ENCODE measurements around the gene HYAL1.

The HYAL1 gene

DNA sequence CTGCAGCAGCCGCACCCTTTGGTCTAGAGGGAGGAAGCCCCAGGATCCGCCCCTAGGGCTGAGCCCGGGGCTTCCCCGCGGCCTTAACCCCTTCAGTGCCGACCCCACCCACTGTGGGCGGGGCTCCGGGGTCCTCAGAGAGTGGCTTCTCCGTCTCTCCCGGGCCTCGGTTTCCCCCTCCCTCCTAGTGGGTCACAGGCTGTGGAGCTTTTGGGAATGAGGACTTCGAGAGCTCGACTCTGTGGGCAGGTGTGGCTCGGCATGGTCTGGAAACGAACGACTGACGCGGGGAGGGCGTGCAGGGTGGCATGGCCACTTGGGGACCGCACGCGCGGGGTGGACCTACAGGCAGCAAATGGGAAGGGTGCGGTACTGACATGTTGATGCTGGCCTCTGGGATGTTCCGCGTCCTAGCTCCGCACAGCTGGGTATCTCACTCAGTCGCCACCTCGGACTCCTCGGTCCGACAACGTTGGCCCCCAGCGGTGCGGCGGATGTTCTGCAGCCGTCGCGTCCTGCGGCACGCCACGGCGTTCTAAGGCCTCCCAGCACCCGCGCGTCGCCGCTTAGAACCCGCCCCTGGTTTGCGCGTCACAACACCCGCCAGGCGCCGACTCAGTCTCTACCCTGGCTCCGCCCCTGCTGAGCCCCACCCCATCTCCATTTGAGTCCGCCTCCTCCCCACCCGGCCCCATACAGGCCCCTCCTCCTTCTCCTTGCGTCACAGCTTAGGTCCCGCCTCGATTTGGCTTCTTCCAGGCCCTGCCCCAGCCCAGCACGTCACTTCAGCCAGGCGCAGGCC lies 4.3 kb downstream of the HYAL1 start, which contains the start of the genes HYAL3 and NAA80 (continued):
- TF ChIP-seq ZBTB1 (tag by site-specific recombination; IDR thresholded peaks at IDR 0.05) (peak; percentile 50; the same call in 1 of the 2 replicates), ZNF514 (tag by site-specific recombination; IDR thresholded peaks at IDR 0.05) (no peak), ZNF350 (tag by site-specific recombination; IDR thresholded peaks at IDR 0.05) (no peak), HOXA7 (CRISPR knock-in tag; IDR thresholded peaks at IDR 0.05; ENCODE audit: borderline replicate concordance) (no peak), ZNF768 (tag by site-specific recombination; IDR thresholded peaks at IDR 0.05) (no peak), SCRT2 (tag by site-specific recombination; IDR thresholded peaks at IDR 0.05) (no peak), REPIN1 (tag by site-specific recombination; IDR thresholded peaks at IDR 0.05; ENCODE audit: low read depth) (0 out of 2 replicates have a peak, but pooled peaks have one; percentile 65), WT1 (tag by site-specific recombination; IDR thresholded peaks at IDR 0.05) (no peak), RBAK (tag by site-specific recombination; IDR thresholded peaks at IDR 0.05) (no peak), ZNF837 (tag by site-specific recombination; IDR thresholded peaks at IDR 0.05) (no peak), ZNF138 (tag by site-specific recombination; IDR thresholded peaks at IDR 0.05; ENCODE audit: borderline replicate concordance) (no peak), ZNF155 (tag by site-specific recombination; IDR thresholded peaks at IDR 0.05) (no peak), ZNF843 (tag by site-specific recombination; IDR thresholded peaks at IDR 0.05) (no peak), SP7 (tag by site-specific recombination; IDR thresholded peaks at IDR 0.05) (peak; percentile 62), MYNN (tag by site-specific recombination; IDR thresholded peaks at IDR 0.05; ENCODE audit: borderline replicate concordance) (no peak), ZNF501 (tag by site-specific recombination; IDR thresholded peaks at IDR 0.05) (peak; percentile 87), ZNF221 (tag by site-specific recombination; IDR thresholded peaks at IDR 0.05; ENCODE audit: borderline replicate concordance) (no peak), SCRT1 (tag by site-specific recombination; IDR thresholded peaks at IDR 0.05; ENCODE audit: borderline replicate concordance) (no peak), ZNF274 (IDR thresholded peaks at IDR 0.05; ENCODE audit: low read length) (no peak), ZNF274 (tag by site-specific recombination; IDR thresholded peaks at IDR 0.05; ENCODE audit: borderline replicate concordance) (no peak), ZNF610 (tag by site-specific recombination; IDR thresholded peaks at IDR 0.05; ENCODE audit: borderline replicate concordance) (0 out of 2 replicates have a peak, but pooled peaks have one; percentile 26), ZNF423 (tag by site-specific recombination; IDR thresholded peaks at IDR 0.05) (peak; percentile 62; the same call in 1 of the 2 replicates)
- TF ChIP-seq, protein P1, sequence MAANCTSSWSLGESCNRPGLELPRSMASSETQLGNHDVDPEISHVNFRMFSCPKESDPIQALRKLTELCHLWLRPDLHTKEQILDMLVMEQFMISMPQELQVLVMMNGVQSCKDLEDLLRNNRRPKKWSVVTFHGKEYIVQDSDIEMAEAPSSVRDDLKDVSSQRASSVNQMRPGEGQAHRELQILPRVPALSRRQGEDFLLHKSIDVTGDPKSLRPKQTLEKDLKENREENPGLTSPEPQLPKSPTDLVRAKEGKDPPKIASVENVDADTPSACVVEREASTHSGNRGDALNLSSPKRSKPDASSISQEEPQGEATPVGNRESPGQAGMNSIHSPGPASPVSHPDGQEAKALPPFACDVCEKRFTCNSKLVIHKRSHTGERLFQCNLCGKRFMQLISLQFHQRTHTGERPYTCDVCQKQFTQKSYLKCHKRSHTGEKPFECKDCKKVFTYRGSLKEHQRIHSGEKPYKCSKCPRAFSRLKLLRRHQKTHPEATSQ (tag by site-specific recombination; IDR thresholded peaks at IDR 0.05), result no peak
- TF ChIP-seq, protein P2, sequence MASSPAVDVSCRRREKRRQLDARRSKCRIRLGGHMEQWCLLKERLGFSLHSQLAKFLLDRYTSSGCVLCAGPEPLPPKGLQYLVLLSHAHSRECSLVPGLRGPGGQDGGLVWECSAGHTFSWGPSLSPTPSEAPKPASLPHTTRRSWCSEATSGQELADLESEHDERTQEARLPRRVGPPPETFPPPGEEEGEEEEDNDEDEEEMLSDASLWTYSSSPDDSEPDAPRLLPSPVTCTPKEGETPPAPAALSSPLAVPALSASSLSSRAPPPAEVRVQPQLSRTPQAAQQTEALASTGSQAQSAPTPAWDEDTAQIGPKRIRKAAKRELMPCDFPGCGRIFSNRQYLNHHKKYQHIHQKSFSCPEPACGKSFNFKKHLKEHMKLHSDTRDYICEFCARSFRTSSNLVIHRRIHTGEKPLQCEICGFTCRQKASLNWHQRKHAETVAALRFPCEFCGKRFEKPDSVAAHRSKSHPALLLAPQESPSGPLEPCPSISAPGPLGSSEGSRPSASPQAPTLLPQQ (tag by site-specific recombination; IDR thresholded peaks at IDR 0.05), result peak; percentile 50; the same call in 1 of the 2 replicates
- TF ChIP-seq, protein P3, sequence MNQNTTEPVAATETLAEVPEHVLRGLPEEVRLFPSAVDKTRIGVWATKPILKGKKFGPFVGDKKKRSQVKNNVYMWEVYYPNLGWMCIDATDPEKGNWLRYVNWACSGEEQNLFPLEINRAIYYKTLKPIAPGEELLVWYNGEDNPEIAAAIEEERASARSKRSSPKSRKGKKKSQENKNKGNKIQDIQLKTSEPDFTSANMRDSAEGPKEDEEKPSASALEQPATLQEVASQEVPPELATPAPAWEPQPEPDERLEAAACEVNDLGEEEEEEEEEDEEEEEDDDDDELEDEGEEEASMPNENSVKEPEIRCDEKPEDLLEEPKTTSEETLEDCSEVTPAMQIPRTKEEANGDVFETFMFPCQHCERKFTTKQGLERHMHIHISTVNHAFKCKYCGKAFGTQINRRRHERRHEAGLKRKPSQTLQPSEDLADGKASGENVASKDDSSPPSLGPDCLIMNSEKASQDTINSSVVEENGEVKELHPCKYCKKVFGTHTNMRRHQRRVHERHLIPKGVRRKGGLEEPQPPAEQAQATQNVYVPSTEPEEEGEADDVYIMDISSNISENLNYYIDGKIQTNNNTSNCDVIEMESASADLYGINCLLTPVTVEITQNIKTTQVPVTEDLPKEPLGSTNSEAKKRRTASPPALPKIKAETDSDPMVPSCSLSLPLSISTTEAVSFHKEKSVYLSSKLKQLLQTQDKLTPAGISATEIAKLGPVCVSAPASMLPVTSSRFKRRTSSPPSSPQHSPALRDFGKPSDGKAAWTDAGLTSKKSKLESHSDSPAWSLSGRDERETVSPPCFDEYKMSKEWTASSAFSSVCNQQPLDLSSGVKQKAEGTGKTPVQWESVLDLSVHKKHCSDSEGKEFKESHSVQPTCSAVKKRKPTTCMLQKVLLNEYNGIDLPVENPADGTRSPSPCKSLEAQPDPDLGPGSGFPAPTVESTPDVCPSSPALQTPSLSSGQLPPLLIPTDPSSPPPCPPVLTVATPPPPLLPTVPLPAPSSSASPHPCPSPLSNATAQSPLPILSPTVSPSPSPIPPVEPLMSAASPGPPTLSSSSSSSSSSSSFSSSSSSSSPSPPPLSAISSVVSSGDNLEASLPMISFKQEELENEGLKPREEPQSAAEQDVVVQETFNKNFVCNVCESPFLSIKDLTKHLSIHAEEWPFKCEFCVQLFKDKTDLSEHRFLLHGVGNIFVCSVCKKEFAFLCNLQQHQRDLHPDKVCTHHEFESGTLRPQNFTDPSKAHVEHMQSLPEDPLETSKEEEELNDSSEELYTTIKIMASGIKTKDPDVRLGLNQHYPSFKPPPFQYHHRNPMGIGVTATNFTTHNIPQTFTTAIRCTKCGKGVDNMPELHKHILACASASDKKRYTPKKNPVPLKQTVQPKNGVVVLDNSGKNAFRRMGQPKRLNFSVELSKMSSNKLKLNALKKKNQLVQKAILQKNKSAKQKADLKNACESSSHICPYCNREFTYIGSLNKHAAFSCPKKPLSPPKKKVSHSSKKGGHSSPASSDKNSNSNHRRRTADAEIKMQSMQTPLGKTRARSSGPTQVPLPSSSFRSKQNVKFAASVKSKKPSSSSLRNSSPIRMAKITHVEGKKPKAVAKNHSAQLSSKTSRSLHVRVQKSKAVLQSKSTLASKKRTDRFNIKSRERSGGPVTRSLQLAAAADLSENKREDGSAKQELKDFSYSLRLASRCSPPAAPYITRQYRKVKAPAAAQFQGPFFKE (tag by site-specific recombination; IDR thresholded peaks at IDR 0.05; ENCODE audit: borderline replicate concordance), result no peak
- TF ChIP-seq, protein P4, sequence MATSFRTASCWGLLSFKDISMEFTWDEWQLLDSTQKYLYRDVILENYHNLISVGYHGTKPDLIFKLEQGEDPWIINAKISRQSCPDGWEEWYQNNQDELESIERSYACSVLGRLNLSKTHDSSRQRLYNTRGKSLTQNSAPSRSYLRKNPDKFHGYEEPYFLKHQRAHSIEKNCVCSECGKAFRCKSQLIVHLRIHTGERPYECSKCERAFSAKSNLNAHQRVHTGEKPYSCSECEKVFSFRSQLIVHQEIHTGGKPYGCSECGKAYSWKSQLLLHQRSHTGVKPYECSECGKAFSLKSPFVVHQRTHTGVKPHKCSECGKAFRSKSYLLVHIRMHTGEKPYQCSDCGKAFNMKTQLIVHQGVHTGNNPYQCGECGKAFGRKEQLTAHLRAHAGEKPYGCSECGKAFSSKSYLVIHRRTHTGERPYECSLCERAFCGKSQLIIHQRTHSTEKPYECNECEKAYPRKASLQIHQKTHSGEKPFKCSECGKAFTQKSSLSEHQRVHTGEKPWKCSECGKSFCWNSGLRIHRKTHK (tag by site-specific recombination; IDR thresholded peaks at IDR 0.05), result no peak
